Measurements from ENCODE around the gene FUCA2.

DNA sequence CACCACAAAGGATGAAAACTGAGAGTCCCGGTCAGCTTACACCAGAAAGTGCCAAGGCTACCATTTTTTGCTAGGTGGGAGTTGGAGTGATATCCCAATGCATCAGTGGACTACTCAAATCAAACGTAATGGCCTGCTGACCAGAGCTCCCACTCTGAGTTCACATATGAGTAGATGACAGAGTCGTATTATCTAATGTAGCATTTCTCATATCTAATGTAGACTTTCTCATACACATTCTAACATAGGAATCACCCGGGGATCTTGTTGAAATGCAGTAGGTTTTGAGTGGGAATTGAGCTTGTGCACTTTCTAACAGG is 38.4 kb upstream of the FUCA2 start:
- TF ChIP-seq MXI1 (IDR thresholded peaks at IDR 0.05; ENCODE audit: low read depth, low read length) (no peak), EP300 (IDR thresholded peaks at IDR 0.05; ENCODE audit: borderline replicate concordance in 1 of 2, low read depth in 1 of 2, low read length in 1 of 2) (no peak)

Measured in SK-N-SH (cell line).